Breast epithelium (tissue), 3 donors: ENCODE results near the gene DDX31.

Experiments used
- POLR2A ChIP-seq: fragments of 450-650 bp; IDR thresholded peaks from one replicate; pipeline ENCODE4 v1.6.1; 2016; ENCODE audit warnings: antibody characterized with exemption, mild to moderate bottlenecking, moderate library complexity
- POLR2AphosphoS5 ChIP-seq, 3 donors: sonication (generic); formaldehyde crosslinking; IDR thresholded peaks; one replicate each; pipeline ENCODE4 v1.6.1; 2017; ENCODE audit warnings: antibody characterized with exemption in 3 of 3
- TF ChIP-seq, protein P1 (sequence below), 3 donors: fragments of 450-650 bp; IDR thresholded peaks; one replicate each; pipeline ENCODE4 v1.5.1; 2016 to 2017; ENCODE audit warnings: antibody characterized with exemption in 3 of 3, mild to moderate bottlenecking in 3 of 3, moderate library complexity in 3 of 3

- TF ChIP-seq, protein P1, sequence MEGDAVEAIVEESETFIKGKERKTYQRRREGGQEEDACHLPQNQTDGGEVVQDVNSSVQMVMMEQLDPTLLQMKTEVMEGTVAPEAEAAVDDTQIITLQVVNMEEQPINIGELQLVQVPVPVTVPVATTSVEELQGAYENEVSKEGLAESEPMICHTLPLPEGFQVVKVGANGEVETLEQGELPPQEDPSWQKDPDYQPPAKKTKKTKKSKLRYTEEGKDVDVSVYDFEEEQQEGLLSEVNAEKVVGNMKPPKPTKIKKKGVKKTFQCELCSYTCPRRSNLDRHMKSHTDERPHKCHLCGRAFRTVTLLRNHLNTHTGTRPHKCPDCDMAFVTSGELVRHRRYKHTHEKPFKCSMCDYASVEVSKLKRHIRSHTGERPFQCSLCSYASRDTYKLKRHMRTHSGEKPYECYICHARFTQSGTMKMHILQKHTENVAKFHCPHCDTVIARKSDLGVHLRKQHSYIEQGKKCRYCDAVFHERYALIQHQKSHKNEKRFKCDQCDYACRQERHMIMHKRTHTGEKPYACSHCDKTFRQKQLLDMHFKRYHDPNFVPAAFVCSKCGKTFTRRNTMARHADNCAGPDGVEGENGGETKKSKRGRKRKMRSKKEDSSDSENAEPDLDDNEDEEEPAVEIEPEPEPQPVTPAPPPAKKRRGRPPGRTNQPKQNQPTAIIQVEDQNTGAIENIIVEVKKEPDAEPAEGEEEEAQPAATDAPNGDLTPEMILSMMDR (IDR thresholded peaks at IDR 0.05), result no peak
- TF ChIP-seq POLR2A (no peak), POLR2AphosphoS5 (IDR thresholded peaks at IDR 0.05) (no peak)
Observed at GRCh38 chr9:132590318-132591182, 79.2 kb downstream of the DDX31 start.
